GM12873 (cell line): Measurements from ENCODE around the gene FADS2.

Experiments
- TF ChIP-seq, protein P1 (sequence below): IDR thresholded peaks from 2 replicates; pipeline ENCODE4 v1.5.1; 2012; ENCODE audit warnings: low read depth, mild to moderate bottlenecking, moderate library complexity, low read length, control low read depth; ENCODE audit not compliant: insufficient read depth; ENCODE audit errors: missing control alignments

FADS2 gene

DNA sequence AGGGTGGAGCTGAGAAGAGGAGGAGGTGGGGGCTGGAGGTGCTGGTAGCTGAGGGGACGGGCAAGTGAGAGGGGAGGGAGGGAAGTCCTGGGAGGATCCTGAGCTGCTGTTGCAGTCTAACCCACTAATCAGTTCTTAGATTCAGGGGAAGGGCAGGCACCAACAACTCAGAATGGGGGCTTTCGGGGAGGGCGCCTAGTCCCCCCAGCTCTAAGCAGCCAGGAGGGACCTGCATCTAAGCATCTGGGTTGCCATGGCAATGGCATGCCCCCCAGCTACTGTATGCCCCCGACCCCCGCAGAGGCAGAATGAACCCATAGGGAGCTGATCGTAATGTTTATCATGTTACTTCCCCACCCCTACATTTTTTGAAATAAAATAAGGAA lies 38.9 kb downstream of the FADS2 start:
- TF ChIP-seq, protein P1, sequence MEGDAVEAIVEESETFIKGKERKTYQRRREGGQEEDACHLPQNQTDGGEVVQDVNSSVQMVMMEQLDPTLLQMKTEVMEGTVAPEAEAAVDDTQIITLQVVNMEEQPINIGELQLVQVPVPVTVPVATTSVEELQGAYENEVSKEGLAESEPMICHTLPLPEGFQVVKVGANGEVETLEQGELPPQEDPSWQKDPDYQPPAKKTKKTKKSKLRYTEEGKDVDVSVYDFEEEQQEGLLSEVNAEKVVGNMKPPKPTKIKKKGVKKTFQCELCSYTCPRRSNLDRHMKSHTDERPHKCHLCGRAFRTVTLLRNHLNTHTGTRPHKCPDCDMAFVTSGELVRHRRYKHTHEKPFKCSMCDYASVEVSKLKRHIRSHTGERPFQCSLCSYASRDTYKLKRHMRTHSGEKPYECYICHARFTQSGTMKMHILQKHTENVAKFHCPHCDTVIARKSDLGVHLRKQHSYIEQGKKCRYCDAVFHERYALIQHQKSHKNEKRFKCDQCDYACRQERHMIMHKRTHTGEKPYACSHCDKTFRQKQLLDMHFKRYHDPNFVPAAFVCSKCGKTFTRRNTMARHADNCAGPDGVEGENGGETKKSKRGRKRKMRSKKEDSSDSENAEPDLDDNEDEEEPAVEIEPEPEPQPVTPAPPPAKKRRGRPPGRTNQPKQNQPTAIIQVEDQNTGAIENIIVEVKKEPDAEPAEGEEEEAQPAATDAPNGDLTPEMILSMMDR = no peak

DNA sequence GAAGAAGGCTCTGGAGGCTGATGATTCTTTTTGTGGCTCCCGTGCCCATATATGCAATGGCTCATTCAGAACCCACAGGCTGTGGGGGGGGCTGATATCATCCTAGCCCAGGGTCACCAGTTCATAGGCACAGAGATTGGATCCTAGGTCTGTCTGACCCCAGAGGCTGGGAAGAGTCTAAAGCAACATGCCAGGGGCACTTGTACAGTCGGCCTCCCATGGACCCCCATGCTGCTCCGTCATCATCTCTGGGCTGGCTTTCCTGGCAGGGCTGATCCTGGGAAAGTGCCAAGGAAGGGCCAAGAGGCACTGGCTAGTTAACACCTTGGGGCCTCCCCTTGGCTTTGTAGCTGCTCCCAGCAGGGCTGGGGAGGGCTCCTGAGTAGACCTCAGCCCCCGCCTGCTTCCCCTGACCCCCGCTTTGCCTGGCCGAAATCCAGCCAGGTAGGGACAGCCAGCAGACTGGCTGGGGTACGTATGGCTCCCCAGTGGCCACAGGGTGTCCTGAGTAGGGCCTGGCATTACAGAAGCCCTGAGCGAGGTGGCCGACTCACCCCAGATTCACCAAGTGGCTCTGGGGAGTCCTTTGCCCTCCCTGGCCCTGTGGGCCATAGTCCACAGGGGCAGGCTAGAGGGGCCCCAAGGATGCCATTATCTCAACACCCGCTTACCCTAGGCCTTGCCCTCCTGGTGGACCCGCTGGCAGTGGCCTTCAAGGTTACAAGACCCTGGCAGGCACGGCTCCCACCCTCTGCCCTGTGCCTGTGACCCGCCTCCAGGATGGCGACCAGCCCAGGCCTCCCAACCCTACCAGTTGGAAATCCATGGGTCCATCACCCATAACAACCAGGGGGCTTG lies 40.7 kb downstream of the FADS2 start:
- TF ChIP-seq, protein P1 = no peak

DNA sequence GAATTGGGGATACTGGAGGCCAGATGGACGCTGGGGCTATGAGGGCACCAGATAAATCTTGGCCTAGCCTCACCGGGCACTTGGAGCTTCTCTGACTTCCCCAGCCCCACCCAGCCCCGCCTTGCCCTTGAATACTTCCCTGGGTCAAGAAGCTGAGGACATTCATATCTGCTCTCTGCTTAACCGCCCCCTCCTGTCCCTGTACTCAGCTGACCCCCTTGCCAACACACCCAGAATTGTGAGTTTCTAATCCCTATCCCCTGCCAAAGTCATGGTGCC lies 41.3 kb downstream of the FADS2 start:
- TF ChIP-seq, protein P1 = no peak

DNA sequence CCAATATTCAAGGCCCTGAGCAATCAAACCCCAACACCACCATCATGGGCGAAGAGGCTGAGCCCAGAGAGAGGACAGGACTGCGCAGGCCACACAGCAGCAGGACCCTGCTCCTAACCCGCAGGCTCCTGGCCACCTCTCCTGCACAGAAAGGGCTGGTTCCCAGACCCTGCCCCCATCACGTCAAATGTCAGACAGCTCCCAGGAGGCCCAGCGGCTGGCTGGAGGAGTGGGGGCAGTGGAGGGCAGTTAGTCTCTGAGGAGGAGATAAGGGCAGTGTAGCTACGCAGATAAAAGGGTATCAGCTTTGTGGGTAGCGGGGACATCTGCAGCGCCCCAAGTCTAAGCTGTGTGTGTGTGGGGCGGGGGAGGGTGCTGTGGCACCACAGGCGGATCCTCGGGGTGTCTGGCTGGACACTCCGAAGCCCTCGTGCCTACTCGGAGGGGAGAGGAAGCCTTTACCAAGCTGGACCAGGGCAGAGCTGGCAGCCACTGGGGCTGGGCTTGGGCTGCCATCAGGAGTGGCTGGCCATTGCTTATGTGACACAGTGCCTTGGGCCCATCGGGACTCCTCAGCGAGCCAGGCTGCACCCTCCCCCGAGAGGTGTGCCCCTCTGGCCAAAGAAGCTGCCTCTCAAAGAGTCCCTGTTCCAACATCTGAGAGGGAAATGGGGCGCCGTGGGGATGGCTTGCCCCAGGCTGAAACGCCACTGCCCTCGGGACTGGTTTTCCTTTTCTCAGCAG lies 41.8 kb downstream of the FADS2 start:
- TF ChIP-seq, protein P1 = no peak

DNA sequence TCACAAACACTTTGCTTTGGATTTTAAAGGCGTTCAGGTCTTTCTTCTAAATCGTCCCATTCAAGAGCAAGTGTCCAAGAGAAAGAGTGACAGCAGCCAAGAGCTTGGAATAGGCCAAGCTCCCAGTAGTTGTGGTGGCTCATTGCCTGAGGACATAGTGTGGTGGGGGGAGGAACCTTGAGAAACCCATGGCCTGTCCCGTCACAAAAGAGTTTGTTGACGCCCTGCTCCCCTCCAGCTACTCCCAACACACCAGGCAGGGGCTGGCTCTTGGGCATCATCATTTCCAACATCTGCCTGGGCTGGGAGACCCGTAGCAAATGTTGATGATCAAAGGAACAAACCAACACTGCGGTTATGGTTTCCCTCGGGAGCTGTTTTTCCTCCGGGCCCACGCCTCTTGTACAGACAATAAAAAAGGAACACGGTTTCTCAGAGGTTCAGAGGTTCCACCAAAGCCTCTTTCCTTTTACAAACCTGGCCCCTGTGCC lies 42.5 kb downstream of the FADS2 start:
- TF ChIP-seq, protein P1 = no peak

DNA sequence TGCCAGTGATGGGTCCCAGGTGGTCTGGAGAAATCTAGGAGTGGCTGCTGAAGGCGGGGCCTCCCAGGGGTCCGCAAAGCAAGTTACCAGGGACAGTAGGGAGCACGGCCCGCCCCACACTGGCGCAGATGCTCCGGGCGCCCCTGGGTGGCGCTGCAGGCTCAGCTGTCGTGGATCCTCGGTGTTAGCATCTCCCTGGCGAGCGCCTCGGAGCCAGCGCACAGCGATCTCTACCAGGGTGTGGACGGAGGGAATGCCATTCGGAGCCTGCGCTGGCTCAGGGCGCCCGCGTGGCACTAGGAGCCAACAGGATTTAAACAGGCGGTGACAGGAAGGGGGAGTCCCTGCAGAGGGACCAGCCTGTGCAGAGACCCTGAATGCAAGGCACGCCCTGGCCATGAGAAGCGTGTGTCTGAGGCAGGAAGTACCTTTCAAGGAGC lies 43.1 kb downstream of the FADS2 start:
- TF ChIP-seq, protein P1 = peak; percentile 96

DNA sequence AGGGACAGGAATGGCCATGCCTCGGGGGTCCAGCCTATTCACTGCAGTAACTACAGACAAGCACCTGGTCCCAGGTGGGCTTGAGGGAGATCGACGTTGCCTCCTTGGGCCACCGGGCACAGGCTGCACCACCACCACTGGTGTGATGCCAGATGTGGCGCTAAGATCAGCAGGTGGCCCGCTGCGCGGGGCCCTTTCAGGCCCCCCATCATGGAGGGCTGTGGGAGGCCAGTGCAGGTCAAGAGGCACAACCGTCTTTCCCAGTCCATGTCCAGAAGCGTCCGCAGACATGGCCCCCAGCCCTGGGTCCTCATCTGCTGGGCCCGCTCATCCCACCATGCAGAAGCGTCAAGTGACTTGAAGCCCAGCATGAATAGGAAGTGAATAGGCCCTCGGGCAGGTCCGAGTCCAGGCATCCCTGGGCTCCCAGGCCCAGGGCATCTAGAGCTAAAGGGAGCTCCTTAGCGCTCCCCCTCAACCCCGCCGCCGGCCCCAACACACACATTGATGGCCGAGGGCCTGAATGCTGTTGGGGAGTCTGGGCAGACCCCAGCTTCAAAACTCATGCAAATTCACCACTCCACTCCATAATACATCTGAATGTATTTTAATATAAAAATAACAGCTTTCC lies 45.0 kb downstream of the FADS2 start:
- TF ChIP-seq, protein P1 = no peak
